Upper lobe of left lung (tissue), 4 donors: ENCODE results near the gene CNGA3.
"Not testable (repeated sequence)": the region's sequence is repeated elsewhere in the genome, so short reads cannot be mapped to it uniquely, and the experiment has no call there.

Source experiments
- EP300 ChIP-seq, 4 donors: sonication (generic); formaldehyde crosslinking; IDR thresholded peaks; one replicate each; pipeline ENCODE4 v1.5.1; 2017; ENCODE audit warnings: antibody characterized with exemption in 4 of 4, control low read depth in 2 of 4
- POLR2A ChIP-seq, 4 donors: fragments of 450-650 bp; IDR thresholded peaks; one replicate each; pipeline ENCODE4 v1.5.1; 2016 to 2017; ENCODE audit warnings: antibody characterized with exemption in 4 of 4, mild to moderate bottlenecking in 2 of 4
- TF ChIP-seq, protein P1 (sequence below), 6 experiments: fragments of 450-650 bp in 4 of 6; fragments of 200-600 bp in 2 of 6; sonication (generic) in 2 of 6; IDR thresholded peaks; one replicate each; pipeline ENCODE4 v1.5.1; 2016 to 2019; ENCODE audit warnings: antibody characterized with exemption in 6 of 6

DNA sequence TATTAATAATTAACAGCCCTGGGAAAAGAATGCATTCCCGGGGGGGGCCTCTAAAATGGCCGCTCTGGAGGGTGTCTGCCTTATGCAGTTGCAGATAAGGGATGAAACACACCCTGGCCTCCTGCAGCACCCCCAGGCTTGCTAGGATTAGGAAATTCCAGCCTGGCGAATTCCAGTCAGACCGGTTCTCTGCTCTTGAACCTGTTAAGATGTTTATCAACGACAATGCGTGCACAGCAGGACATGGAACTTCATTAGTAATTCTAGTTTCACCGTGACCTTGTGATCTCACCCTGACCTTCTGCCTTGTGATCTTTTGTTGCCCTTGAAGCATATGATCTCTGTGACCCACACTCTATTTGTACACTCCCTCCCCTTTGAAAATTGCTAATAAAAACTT, 68.0 kb downstream of the CNGA3 start:
- TF ChIP-seq, protein P1, sequence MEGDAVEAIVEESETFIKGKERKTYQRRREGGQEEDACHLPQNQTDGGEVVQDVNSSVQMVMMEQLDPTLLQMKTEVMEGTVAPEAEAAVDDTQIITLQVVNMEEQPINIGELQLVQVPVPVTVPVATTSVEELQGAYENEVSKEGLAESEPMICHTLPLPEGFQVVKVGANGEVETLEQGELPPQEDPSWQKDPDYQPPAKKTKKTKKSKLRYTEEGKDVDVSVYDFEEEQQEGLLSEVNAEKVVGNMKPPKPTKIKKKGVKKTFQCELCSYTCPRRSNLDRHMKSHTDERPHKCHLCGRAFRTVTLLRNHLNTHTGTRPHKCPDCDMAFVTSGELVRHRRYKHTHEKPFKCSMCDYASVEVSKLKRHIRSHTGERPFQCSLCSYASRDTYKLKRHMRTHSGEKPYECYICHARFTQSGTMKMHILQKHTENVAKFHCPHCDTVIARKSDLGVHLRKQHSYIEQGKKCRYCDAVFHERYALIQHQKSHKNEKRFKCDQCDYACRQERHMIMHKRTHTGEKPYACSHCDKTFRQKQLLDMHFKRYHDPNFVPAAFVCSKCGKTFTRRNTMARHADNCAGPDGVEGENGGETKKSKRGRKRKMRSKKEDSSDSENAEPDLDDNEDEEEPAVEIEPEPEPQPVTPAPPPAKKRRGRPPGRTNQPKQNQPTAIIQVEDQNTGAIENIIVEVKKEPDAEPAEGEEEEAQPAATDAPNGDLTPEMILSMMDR (IDR thresholded peaks at IDR 0.05): not testable (repeated sequence)
- TF ChIP-seq EP300, POLR2A (IDR thresholded peaks at IDR 0.05): not testable (repeated sequence)
